Esophagus (tissue), 2 donors: ENCODE data around the gene MMP23B. TPM values are rescaled to one million over a fixed set of nuclear protein-coding genes. Genes with fewer than 3 reads are reported as not detected.
A peak's percentile ranks its signal among the peaks of the same experiment; 100 is the strongest.
"Not testable (repeated sequence)": the region's sequence is repeated elsewhere in the genome, so short reads cannot be mapped to it uniquely, and the experiment has no call there.

Experiments
- H3K27ac ChIP-seq, 2 donors: one replicate each; pipeline ENCODE4 v1.5.1; 2013; ENCODE audit warnings: low read depth in 2 of 2, mild to moderate bottlenecking in 2 of 2, inconsistent platforms in 1 of 2, low read length in 1 of 2, moderate library complexity in 1 of 2
- H3K27me3 ChIP-seq, 2 donors: one replicate each; pipeline ENCODE4 v1.6.1; 2013; ENCODE audit warnings: low read length in 2 of 2, control low read depth in 1 of 2, mild to moderate bottlenecking in 1 of 2; ENCODE audit not compliant: insufficient read depth in 2 of 2, control insufficient read depth in 1 of 2
- H3K36me3 ChIP-seq, 2 donors: one replicate each; pipeline ENCODE4 v1.6.1; 2013; ENCODE audit warnings: low read length in 1 of 2; ENCODE audit not compliant: control insufficient read depth in 2 of 2, insufficient read depth in 2 of 2
- H3K4me1 ChIP-seq, 2 donors: one replicate each; pipeline ENCODE4 v1.6.1; 2013; ENCODE audit warnings: low read length in 1 of 2; ENCODE audit not compliant: control insufficient read depth in 2 of 2, insufficient read depth in 2 of 2
- H3K4me3 ChIP-seq, 2 donors: one replicate each; pipeline ENCODE4 v1.5.1; 2013; ENCODE audit warnings: low read length in 2 of 2, mild to moderate bottlenecking in 2 of 2, low read depth in 1 of 2, moderate library complexity in 1 of 2
- H3K9me3 ChIP-seq, 2 donors: one replicate each; pipeline ENCODE4 v1.6.1; 2013; ENCODE audit warnings: mild to moderate bottlenecking in 2 of 2, low read depth in 1 of 2, low read length in 1 of 2, moderate library complexity in 1 of 2; ENCODE audit not compliant: control insufficient read depth in 2 of 2, insufficient read depth in 1 of 2
- WGBS, 2 donors: extraction: QIAGEN DNeasy Blood & Tissue Kit; methylation state at CpG; one replicate each; pipeline ENCODE4 v1.1.7; 2013; 5-methylcytosine and 5-hydroxymethylcytosine counted together
- polyA plus RNA-seq, 2 donors: library from polyadenylated mRNA; stranded (reverse); fragments of 200-250 nt; gene quantifications; one replicate each; pipeline ENCODE4 v1.2.3, GENCODE V29; 2013
- donor health status: healthy with polysubstance abuse.
- donor health status: Bipolar disorder and iron deficiency.

The MMP23B gene
- polyA plus RNA-seq, 2 donors: 0.91 to 2.7 TPM

- WGBS, 2 donors: 85 to 89% methylated on average over 27 of the region's 27 CpGs
- Histone ChIP-seq H3K4me1 (no peaks in the 10 kb centered on the region), H3K9me3 (no peaks in the 10 kb centered on the region), H3K27ac (no peak overlapping the region), H3K4me3 (no peak overlapping the region), H3K27me3 (no peaks in the 10 kb centered on the region), H3K36me3 (peaks cover 7 to 20% of the 10 kb centered on the region in 2 donors)
Observed at GRCh38 chr1:1664941-1665814, 33.2 kb downstream of the MMP23B start.

- Histone ChIP-seq H3K4me1 (no peaks in the 10 kb centered on the region), H3K36me3 (peaks cover 7 to 21% of the 10 kb centered on the region in 2 donors), H3K9me3 (no peaks in the 10 kb centered on the region), H3K27me3 (no peaks in the 10 kb centered on the region), H3K27ac (no peak overlapping the region), H3K4me3 (no peak overlapping the region)
- WGBS, 2 donors: 85 to 87% methylated on average over 25 of the region's 25 CpGs
Observed at GRCh38 chr1:1665815-1666251, 33.9 kb downstream of the MMP23B start.

- peaks cover 7 to 27% of the 10 kb centered on the region in 2 donors for H3K36me3 ChIP-seq
- H3K9me3 ChIP-seq: no peaks in the 10 kb centered on the region
- H3K4me3 ChIP-seq: no peak overlapping the region
- 95 to 96% methylated on average over 15 of the region's 15 CpGs for WGBS, 2 donors
- no peak overlapping the region for H3K27ac ChIP-seq
- H3K27me3 ChIP-seq: no peaks in the 10 kb centered on the region
- H3K4me1 ChIP-seq: no peaks in the 10 kb centered on the region
Observed at GRCh38 chr1:1666526-1666925, 34.6 kb downstream of the MMP23B start.

GRCh38 chr1:1669468-1670440 lies 37.8 kb downstream of the MMP23B start:
- WGBS, 2 donors: 89 to 94% methylated on average over 43 of the region's 43 CpGs
- peaks cover 11 to 33% of the 10 kb centered on the region in 2 donors for H3K36me3 ChIP-seq
- H3K27me3 ChIP-seq: no peaks in the 10 kb centered on the region
- no peak overlapping the region for H3K27ac ChIP-seq
- no peaks in the 10 kb centered on the region for H3K4me1 ChIP-seq
- no peak overlapping the region for H3K4me3 ChIP-seq
- H3K9me3 ChIP-seq: no peaks in the 10 kb centered on the region

GRCh38 chr1:1670866-1671265 lies 38.9 kb downstream of the MMP23B start:
- H3K4me1 ChIP-seq: no peaks in the 10 kb centered on the region
- H3K4me3 ChIP-seq: no peak overlapping the region
- 90 to 91% methylated on average over 22 to 24 of the region's 24 CpGs for WGBS, 2 donors
- peak overlapping the region in 1 of 2 donors; percentile 44 for H3K27ac ChIP-seq
- no peaks in the 10 kb centered on the region for H3K27me3 ChIP-seq
- H3K9me3 ChIP-seq: no peaks in the 10 kb centered on the region
- peaks cover 10 to 24% of the 10 kb centered on the region in 2 donors for H3K36me3 ChIP-seq

- H3K4me1 ChIP-seq: no peaks in the 10 kb centered on the region
- no peaks in the 10 kb centered on the region for H3K27me3 ChIP-seq
- no peak overlapping the region for H3K27ac ChIP-seq
- H3K4me3 ChIP-seq: no peak overlapping the region
- no peaks in the 10 kb centered on the region for H3K9me3 ChIP-seq
- 88 to 89% methylated on average over 27 of the region's 27 CpGs for WGBS, 2 donors
- H3K36me3 ChIP-seq: peaks cover 3 to 17% of the 10 kb centered on the region in 2 donors
Observed at GRCh38 chr1:1671365-1672119, 39.6 kb downstream of the MMP23B start.

GRCh38 chr1:1672181-1672965 lies 40.4 kb downstream of the MMP23B start:
- no peak overlapping the region for H3K4me3 ChIP-seq
- WGBS, 2 donors: 94 to 95% methylated on average over 25 of the region's 25 CpGs
- no peaks in the 10 kb centered on the region for H3K27me3 ChIP-seq
- H3K4me1 ChIP-seq: no peaks in the 10 kb centered on the region
- H3K36me3 ChIP-seq: peaks cover 3 to 17% of the 10 kb centered on the region in 2 donors
- no peak overlapping the region for H3K27ac ChIP-seq
- no peaks in the 10 kb centered on the region for H3K9me3 ChIP-seq

GRCh38 chr1:1674806-1675205 lies 42.8 kb downstream of the MMP23B start:
- H3K27me3 ChIP-seq, H3K9me3 ChIP-seq, H3K27ac ChIP-seq, H3K4me3 ChIP-seq: not testable (repeated sequence)
- H3K4me1 ChIP-seq: peaks cover 9 to 12% of the 10 kb centered on the region in 2 donors
- WGBS, 2 donors: 86 to 89% methylated on average over 13 to 20 of the region's 21 CpGs
- H3K36me3 ChIP-seq: peaks cover 3 to 13% of the 10 kb centered on the region in 2 donors
